Stimulated activated CD8-positive, alpha-beta memory T cell treated with anti-CD3 and anti-CD28 coated beads, Interleukin-7, amount 100 ng/mL, for 4 hours (primary cell): Measurements from ENCODE around the gene STK40.

Source experiments
- DNase-seq, 2 donors: peaks; one replicate each; pipeline ENCODE4 v3.0.0-alpha.2; 2020; ENCODE audit warnings: low read depth in 2 of 2

Gene STK40

DNA sequence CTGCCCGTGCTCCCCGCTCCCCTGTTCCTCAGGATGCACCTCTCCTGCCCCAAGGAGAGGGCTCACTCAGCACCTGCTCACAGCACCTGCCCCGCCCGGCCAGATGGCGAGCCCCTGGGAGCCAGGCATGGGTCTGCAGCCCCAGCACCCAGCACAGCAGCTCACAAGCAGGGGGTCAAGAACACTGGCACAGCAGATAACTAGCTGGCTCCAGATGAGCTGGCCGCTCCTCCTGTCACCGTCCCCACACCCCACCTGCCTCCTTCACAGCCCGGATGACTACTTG, 41.4 kb downstream of the STK40 start:
- DNase-seq, result no peak

DNA sequence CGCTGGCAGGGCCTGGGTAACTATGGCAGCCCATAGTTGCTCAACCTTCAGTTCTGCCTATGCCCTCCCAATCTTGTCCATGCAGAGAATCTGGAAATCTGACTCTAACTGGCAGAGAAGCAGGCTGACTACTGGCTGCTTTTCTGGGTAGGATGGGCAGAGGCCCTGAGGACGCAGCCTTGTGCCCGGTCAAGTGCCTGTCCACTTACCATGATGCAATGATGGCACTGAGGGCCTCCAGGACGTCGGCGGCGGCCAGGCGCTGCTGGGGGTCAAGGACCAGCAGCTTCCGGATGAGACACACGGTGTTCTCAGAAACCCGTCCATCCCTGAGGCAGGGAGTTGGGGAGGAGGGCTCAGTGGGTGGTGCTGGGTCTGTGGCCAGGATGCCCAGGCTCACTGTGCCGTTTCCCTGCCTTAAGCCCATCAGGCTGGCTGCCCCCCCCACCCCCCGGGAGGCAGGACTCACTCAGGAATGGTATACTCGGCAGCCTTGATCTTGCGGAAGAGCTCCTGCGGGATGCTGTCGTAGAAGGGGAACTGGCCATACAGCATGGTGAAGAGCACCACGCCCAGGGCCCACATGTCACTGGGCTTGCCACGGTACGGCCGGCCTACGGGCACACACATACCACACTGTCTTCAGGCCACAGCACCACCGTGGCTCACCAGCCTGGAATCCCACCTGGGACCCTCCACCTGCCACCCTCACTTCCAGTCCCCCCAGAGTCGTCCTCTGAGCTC, 41.9 kb downstream of the STK40 start:
- DNase-seq, result no peak

DNA sequence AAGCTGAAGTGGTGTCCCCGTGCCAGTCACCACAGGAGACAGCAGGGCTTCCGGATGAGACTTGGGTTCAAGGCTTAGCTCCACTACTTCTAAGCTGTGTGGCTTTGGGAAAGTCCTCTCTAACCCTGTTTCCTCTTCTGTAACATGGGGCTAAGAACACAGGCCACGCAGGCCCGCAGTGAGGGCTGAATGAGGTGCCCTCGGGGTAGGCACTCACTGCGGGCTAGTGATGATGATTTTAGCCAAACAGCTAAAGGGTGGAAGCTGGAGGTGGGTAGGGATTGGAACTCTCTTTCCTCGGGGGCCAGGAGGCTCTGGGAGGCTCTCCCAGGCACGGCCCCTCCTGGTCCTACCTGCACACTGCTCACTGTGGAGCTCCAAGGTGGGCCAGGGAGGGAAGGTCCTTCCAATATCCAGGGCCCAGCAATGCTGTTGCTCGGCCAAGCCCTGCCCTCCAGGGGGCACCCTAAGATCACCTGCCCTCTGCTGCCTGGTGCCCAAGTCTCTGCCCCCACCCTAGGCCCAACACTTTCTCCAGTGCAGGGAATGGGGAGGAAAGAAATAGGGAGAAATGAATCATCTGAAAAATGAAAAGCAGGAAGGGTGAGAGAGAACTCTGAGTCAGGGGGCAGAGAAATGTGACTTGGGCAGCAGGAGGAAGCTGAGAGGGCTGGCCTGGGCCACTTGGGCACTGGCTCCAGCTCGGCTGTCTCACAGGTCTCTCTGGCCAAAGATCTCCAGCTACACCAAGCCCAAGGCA, 43.1 kb downstream of the STK40 start:
- no peak for DNase-seq

DNA sequence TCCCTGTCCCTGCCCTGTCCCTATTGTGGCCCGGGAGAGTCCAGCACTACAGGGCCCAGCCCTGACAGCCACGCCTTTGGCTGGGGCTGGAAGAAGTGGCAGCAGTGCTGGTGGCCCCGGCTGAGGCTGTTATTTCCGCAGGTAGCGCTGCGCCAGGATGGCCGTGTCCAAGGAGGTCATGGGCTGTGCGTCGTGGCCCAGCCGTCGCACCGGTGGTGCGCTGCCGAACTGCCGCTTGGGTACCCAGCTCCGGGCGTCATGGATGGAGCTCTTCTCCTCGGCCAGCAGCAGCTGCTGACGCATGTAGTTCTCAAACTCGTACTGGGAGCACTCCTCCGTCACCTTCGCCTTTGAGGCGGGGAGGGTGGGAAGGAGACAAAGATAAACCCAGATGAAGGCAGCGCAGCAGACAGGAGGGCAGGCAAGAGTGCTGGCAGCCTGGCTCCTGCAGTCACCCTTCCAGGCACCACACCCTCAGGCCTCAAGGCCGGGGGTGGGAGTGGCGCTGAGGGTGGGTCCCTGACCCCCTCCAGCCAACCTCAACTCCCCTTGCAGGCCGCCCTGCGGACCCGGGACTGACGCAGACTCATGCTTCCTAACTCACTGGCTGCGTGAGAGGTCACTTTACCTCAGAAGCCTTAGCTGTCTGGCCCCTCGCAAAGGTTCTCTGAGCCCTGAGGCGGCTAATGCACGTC, 44.0 kb downstream of the STK40 start:
- DNase-seq, result no peak

DNA sequence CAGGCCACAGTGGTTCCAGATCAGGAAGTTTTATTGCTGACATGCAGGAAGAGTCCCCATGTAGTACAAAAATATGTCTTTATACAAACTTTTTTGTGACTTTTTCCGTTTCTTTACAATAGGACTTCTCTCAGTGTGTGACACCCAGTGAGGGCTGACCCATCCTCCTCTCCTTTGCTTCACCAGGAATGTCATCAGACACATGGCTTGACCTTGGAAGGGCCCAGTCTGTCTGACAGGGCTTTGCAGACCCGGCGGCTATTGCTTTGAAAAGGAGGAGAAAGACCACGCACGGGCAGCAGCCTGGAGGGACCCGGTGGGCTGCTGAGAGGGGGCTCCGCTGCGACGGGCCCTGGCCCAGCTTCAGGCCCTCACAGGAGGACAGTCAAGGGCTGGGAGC, 46.1 kb downstream of the STK40 start:
- DNase-seq, result no peak

DNA sequence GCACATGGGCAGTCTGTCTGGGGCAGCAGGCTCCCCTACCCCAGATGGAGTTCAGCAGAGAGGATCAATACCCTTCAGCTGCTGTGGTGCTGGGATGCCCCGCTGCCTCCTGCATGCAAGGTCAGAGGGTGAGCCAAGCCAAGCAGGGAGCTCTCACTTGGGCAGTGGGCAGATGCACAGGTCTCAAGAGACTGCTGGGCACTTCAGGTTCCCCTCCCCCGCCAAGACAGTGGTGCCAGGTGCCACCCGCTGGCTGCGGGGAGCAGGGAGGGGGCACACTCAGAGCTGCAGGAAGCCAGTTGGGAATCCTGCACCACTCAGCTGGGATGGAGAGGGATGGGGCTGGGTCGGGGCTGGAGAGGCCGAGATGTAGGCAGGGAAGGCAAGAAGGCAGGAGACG, 46.5 kb downstream of the STK40 start:
- no peak for DNase-seq

DNA sequence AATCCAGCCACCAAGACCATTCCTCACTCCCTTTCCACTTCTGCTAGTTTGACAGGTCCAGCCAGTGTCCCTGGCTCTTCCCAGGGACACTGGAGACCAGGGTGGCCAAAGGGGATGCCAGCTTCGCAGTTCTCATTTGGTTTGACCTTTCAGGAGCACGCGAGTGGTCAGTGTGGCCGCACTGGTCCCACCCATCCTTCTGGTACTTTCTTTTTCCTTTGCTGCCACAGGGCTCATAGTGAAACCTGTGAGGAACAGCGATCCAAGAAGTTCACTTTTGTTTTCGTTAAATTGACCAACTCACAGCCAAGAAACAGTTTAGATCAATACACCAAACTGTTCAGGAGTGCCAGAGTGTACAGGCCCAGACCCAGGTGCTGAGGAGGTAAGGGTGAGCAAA, 47.9 kb downstream of the STK40 start:
- no peak for DNase-seq

DNA sequence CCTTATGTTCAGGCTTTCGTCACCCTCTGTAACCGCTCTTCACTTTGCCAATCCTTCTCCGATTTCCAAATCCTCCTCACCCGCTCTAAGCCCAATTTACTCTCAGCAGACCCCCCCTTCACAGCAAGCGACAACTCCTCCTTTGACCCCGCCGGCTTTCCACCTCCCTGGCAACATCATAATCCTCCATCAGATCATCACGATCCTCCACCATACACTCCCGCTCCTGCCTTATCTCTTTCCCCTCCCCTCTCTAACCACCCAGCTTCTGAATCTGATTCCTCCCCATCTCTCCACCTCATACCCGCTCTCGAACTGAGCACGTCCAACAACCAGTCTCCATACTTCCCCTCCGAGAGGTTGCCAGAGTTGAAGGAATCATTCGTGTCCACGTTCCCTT, 54.8 kb downstream of the STK40 start:
- DNase-seq, result no peak

DNA sequence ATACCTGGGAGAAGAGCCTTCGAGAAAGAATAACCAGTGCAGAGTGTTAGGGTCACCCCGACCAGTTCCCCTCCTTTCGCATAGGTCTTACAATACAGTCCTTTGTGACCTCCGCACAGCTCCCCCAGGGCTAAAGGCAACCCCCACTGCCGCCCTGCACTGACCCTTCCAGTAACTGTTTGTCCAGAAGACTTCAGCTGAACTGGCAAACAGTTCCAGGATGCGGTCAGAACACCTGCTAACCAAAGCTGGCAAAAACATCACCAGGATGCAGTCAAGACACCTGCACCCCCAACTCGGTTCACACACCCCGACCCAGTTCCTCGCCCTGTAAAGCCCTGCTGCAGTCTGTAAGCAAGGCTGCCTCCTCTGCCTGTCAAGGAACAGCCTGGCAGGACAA, 55.9 kb downstream of the STK40 start:
- no peak for DNase-seq

DNA sequence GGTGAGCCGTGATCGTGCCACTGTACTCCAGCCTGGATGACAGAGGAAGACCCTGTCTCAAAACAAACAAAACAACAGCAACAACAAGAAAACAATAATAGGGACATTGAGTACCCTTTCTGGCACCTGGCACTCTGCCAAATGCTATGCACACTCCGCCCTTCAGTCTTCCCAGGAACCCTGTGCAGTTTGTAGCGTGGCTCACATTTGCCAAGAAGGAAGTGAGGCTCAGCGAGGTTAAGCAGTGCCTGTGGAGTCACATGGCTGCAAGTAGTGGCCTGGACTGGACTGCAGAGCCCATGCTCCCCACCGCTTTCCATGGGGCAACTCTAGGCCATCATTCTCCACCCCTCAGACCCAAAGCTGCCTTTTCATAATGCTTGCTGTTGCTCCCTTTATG, 57.0 kb downstream of the STK40 start:
- DNase-seq, result no peak

DNA sequence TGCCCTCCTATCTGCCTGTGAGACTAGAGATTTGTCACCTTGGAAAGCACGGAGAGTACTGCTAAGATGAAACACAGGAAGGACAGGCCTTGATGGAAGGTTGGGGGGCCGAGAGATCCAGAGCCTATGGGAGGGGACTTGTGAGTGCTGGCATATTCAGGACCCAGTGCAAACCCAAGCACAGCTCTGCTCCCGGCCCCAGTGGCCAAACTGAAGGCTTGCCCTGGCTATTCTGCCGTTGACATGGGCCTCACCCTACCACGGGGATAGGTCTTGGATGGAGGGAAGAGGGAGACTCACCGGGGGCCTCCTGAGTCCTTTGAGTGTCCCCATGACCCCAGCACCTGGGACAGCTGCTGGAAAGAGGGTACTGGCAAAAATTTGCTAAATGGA, 57.6 kb downstream of the STK40 start:
- no peak for DNase-seq

DNA sequence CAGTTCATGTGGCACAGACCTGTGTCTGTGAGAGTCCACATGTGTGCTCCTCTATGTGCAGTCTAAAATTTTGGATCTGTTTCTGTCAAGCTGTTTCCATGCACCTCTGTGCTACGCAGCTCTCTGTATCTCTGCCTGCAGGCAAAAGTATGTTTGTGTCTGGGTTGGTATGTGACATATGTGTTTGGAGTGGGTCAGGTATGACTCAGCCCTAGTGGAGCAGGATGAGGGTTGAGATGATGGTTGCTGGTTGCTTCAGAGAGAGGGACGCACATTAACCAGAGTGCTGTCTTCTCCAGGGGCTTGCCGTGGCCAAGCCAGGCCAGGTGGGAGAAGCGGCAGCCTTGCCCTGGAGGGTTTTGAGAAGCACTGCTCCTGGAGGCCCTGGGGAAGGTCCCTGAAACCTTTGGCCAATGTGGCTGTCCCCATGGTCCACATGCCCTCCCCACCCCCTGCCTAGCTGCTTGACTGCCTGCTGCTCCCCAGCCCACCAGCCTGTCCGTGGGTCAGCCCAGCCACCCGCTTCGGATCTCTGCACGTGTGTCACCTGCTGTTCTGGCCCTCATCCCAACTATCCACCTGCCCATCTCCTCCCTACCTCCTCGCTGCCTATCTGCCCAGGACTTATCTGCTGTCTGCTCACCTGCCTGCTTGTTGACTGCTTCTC, 58.2 kb downstream of the STK40 start:
- DNase-seq, result no peak

DNA sequence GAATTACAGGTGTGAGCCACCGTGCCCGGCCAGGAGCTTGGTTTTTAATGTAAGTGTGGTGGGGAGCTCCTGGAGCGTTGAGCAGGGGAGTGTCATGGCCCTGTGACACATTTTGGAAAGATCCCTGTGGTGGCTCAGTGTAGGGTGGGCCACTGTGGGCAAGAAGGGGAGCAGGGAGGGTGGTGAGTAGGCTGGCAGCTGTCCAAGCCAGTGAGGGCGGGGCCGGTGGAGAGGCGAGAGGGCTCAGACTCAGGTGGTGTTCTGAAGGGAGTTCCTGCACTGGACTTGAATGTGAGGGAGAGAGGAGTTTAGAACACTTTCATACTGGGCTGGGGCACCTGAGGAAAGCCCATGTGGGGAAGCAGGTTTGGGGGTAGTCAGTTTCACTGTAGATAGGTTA, 59.2 kb downstream of the STK40 start:
- no peak for DNase-seq

DNA sequence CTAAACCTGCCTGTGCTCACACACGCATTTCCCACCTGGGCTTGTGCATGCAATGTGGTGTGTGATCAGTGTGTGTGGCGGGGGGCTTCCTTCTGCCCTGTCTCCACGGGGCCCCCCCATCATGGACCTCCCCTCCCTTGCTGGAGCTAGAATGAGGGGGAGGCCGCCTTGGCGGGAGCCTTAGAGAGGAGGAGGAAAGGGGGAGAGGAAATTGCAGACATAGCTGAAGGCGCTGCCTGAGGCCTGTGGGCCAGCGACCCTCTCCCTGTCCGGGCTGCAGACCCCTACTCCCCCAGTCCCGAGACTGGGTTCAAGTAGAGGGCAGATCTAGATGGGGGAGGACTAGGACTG, 61.4 kb downstream of the STK40 start:
- no peak for DNase-seq

DNA sequence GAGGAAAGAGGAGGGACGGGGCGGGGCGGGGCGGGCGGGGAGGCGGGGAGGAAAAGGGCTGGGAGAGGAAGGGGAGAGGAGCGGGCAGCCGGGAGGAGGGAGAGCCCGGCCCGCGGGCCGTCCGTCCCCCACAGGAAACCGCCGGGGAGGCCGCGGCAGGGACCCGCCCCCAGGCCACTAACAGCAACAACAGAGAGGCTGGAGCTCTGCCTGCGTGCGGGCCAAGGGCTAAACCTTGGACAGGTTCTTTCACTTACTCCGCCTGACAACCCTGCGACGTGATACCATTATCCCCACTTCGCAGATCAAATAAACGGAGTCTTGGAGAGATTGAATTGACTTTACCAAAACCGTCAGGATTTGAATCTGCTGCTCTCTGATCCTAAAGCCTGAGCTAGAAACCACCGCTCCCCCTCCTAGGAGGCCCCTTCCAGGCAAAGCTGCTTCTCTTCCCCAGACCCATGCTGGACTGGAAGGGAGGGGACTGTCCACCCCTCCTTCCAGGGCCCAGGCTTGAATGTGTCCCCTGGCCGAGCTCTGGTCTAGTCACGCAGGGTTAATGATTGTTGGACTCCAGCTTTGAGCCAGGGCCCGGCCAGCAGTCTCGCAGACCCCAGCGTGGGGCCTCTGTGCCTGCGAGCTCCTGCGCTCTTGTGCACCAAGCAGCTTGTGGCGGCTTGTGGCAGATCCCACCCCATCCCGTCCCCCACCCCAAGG, 61.9 kb downstream of the STK40 start, which contains the start of gene EVA1B:
Gene EVA1B (minus strand): TSS at position 10 of the 717 bp plus-strand sequence. CDS start 608 bp downstream, outside the sequence.
- peak in 1 of 2 donors; percentile 37 for DNase-seq

DNA sequence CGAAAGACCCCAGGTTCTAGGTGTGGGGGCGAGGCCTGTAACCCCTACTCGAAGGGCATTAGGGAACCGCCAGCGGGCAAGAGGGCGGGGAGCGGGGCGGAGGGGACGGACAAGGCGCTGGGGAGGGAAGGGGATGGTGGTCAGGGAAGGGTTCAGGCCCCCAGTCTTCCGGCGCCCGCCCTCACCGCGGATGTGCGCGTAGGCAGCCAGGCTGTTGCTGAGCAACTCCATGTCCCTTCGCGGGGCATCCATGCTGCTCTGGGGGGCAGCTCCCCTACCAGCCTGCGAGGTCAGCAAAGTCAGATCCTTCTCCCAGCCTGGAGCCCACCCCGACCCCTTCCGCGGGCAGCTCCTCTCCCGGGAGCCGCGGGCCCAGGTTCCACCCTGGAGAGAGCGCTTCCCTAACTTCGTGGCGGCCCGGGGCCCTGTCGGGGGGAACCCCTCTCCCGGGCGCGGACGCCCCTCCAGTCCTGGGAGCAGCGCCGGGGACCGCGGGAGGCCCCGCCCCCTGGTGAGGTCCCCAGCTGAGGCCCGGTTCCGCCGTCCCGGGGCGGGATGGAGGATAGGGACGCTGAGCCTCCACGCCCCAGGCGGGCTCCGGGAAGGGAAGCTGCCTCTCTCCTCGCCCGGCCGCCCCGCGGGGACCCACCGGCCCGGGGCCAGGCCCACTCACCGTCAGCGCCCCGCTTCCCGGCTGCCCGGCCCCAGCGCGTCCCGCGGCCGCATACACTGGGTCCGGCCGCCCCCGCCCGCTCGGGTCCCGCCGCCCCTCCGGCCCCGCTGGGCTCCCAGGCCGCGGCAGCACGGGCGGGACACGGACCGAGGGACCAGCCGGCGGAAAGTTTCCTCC, 62.7 kb downstream of the STK40 start:
- DNase-seq, result peak in 1 of 2 donors; percentile 23

DNA sequence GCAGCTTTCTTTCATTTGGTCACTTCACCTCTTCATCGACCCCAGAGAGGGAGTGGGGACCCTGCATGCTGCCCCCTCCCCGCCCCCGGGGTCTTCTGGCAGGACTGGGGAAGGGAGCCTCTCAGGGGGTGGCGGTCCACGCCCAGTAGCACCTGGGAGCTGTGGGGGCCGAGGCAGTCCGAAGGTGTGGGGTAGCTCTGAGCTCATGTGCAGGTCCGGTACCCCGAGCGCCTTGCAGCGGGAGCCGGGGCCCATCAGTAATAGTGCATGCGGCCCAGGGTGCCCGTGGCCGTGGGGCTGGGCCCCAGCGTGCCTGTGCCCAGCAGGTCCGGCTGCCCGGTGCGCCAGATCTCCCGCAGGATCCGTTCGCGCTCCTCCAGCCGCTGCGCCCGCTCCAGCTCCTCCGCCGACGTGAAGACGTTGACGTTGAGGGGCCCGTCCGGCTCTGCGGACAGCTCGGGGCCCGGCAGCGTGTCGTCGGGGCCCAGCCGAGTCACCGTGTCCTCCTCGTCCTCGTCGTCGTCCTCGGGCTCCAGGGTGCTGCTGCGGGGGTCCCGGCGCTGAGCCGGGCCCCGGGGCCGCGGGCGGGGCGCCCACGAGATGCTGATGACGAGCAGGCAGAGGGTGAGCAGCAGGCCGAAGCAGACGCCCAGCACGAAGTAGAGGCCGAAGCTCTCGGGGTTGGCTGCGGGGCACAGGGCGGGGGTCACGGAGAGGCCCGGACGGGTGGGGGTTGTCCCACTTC, 63.5 kb downstream of the STK40 start:
- no peak for DNase-seq

DNA sequence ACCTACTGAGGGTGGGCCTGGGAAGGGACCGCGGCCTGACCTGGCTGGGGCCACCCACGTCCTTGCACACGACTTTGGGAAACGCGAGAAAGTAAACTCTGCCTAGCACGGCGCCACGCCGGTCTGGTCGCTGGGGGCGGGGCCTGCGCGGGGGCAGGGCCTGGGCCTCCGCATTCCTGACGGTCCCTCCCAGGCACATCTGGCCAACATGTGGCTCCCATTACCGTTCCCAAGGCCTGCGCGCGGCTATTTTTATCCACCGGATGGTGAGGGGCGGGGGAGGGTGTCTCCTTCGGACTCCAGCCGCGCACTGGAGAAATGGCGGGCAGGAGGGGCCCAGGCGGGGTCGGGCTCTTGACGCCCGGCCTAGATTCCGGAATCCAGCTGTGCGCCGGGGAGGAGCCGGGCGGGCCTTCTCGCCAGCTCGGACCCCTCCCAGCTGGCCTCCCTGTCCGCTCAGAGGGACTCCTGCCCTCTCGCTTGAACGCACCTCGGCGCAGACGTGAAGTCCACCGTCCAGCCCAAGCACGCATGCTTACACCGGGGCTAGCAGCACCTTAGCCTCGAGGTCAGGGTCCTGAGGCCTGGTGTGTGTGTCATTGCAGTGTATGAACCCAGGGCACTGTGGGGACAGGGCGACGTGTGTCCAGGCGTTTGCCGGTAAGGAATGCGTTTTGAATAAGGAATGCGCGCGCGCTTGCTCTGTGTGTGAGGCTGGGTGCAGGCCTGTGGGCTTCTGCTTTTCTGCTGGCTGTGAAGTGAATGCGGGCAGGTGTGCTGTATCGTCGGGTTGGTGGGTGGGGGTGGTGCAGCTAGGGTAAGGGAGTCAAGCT, 64.4 kb downstream of the STK40 start:
- no peak for DNase-seq

DNA sequence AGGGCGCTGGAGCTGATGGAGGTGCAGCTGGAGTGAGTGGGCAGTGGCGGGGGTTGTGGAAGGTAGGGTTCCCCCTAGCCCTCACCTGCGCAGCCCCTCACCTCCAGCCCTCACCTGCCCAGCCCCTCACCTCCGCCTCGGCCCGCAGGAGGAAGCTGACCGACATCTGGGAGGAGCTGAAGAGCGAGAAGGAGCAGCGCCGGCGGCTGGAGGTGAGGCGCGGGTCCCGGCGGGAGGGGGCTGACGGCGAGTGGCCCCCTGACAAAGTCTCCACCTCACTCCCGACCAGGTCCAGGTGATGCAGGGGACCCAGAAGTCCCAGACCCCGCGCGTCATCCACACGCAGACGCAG, 65.0 kb downstream of the STK40 start:
- DNase-seq, result no peak
